H1 (cell line): ENCODE data around the gene ELL2. TPM values are rescaled to one million over a fixed set of nuclear protein-coding genes. Genes with fewer than 3 reads are reported as not detected.

ENCODE experiments used
- CTCF ChIA-PET: fragments of 300-600 bp; sonication (Branson Sonifier 250); formaldehyde crosslinking; loops from one replicate; lab custom pipeline; 2021; ENCODE audit not compliant: partially characterized antibody; lab: Charles Lee
- POLR2A ChIA-PET: fragments of 300-600 bp; sonication (Branson Sonifier 250); formaldehyde crosslinking; loops from one replicate; lab custom pipeline; 2021; ENCODE audit warnings: inconsistent platforms; ENCODE audit not compliant: partially characterized antibody; lab: Charles Lee
- DNase-seq, 2 experiments: peaks; one replicate each; pipeline versions ENCODE4 v3.0.0 to v3.0.0-alpha.2; 2010 to 2022; ENCODE audit warnings: low spot score in 2 of 2, low read depth in 1 of 2, mixed read lengths in 1 of 2
- FAIRE-seq: peaks from 2 replicates; lab custom pipeline; 2011; peaks lifted over from hg19 to GRCh38; lab: Jason Lieb, UNC
- H2AFZ ChIP-seq: 2 replicates; pipeline ENCODE4 v1.8.1; 2012; ENCODE audit warnings: low read length, inconsistent platforms
- H2AK5ac ChIP-seq: 2 replicates; pipeline ENCODE4 v1.6.1; 2013; ENCODE audit warnings: low read depth, low read length
- H2BK120ac ChIP-seq: replicated peaks from 2 replicates; pipeline ENCODE3; 2013; ENCODE audit warnings: low read depth, low read length, inconsistent platforms
- H2BK12ac ChIP-seq: 2 replicates; pipeline ENCODE4 v1.6.1; 2013; ENCODE audit warnings: low read depth, low read length
- H2BK15ac ChIP-seq: 2 replicates; pipeline ENCODE4 v1.6.1; 2013; ENCODE audit warnings: low read length
- H2BK20ac ChIP-seq: 2 replicates; pipeline ENCODE4 v1.6.1; 2013; ENCODE audit warnings: low read length
- H2BK5ac ChIP-seq: 2 replicates; pipeline ENCODE4 v1.6.1; 2013; ENCODE audit warnings: low read depth, low read length
- H3K14ac ChIP-seq: 2 replicates; pipeline ENCODE4 v1.6.1; 2013; ENCODE audit warnings: inconsistent platforms; ENCODE audit not compliant: insufficient read length
- H3K18ac ChIP-seq: 2 replicates; pipeline ENCODE4 v1.6.1; 2013; ENCODE audit warnings: low read length; ENCODE audit errors: extremely low read depth
- H3K23ac ChIP-seq: 2 replicates; pipeline ENCODE4 v1.6.1; 2013; ENCODE audit warnings: inconsistent platforms; ENCODE audit not compliant: insufficient read length
- H3K23me2 ChIP-seq: 2 replicates; pipeline ENCODE4 v1.6.1; 2013; ENCODE audit warnings: low read depth, low read length
- H3K27ac ChIP-seq: 2 replicates; pipeline ENCODE4 v1.6.1; 2011; ENCODE audit warnings: low read depth, low read length, inconsistent platforms
- H3K27me3 ChIP-seq, 4 experiments: replicated peaks in 1 of 4; 1 replicate in 1 of 4; 2 replicates in 3 of 4; pipeline versions ENCODE4 v1.6.1 to v1.8.1; 2011 to 2013; ENCODE audit warnings: low read length in 3 of 4, mild to moderate bottlenecking in 3 of 4, inconsistent platforms in 2 of 4, mixed read lengths in 2 of 4, moderate library complexity in 1 of 4; ENCODE audit not compliant: control insufficient read depth in 3 of 4, insufficient read depth in 3 of 4; ENCODE audit errors: extremely low read depth in 1 of 4
- H3K36me3 ChIP-seq, 4 experiments: 2 replicates each; pipeline versions ENCODE4 v1.6.1 to v1.8.1; 2011 to 2013; ENCODE audit warnings: mild to moderate bottlenecking in 4 of 4, low read length in 3 of 4, moderate library complexity in 2 of 4, control low read depth in 1 of 4, inconsistent platforms in 1 of 4; ENCODE audit not compliant: insufficient read depth in 4 of 4, control insufficient read depth in 2 of 4
- H3K4ac ChIP-seq: replicated peaks from 2 replicates; pipeline ENCODE3; 2013; ENCODE audit warnings: low read length, low read depth, mixed read lengths, inconsistent platforms; ENCODE audit not compliant: insufficient read length
- H3K4me1 ChIP-seq, 4 experiments: replicated peaks in 1 of 4; 1 replicate in 1 of 4; 2 replicates in 3 of 4; pipeline versions ENCODE4 v1.6.1 to v1.8.1; 2011 to 2013; ENCODE audit warnings: low read length in 3 of 4, inconsistent platforms in 2 of 4, mixed read lengths in 1 of 4; ENCODE audit not compliant: insufficient read depth in 4 of 4, control insufficient read depth in 3 of 4
- H3K4me2 ChIP-seq, 2 experiments: 2 replicates each; pipeline versions ENCODE4 v1.6.1 to v1.8.1; 2011 to 2013; ENCODE audit warnings: low read depth in 2 of 2, low read length in 2 of 2, control low read depth in 1 of 2, inconsistent platforms in 1 of 2, mild to moderate bottlenecking in 1 of 2; ENCODE audit not compliant: insufficient read depth in 1 of 2
- H3K4me3 ChIP-seq, 4 experiments: fragments of 200-600, 300-600 bp in 1 of 4; sonication (generic), shearing (Covaris generic), sonication (Bioruptor Twin) in 1 of 4; 2 replicates each; pipeline versions ENCODE4 v1.5.1 to v1.8.1; 2011 to 2016; ENCODE audit warnings: low read length in 4 of 4, low read depth in 3 of 4, control low read depth in 2 of 4, inconsistent platforms in 2 of 4, mild to moderate bottlenecking in 2 of 4, mixed read lengths in 1 of 4, moderate library complexity in 1 of 4; ENCODE audit not compliant: insufficient read depth in 2 of 4; ENCODE audit errors: extremely low read depth in 1 of 4
- H3K56ac ChIP-seq: replicated peaks from 2 replicates; pipeline ENCODE3; 2013; ENCODE audit warnings: low read depth, mild to moderate bottlenecking, mixed read lengths, low read length, inconsistent platforms; ENCODE audit not compliant: insufficient read length
- H3K79me1 ChIP-seq: 2 replicates; pipeline ENCODE4 v1.6.1; 2013; ENCODE audit warnings: low read depth, low read length, control low read depth
- H3K79me2 ChIP-seq, 2 experiments: 2 replicates each; pipeline versions ENCODE4 v1.6.1 to v1.8.1; 2012 to 2013; ENCODE audit warnings: low read length in 2 of 2, mild to moderate bottlenecking in 2 of 2, inconsistent platforms in 1 of 2; ENCODE audit not compliant: insufficient read depth in 2 of 2, control insufficient read depth in 1 of 2
- H3K9ac ChIP-seq, 4 experiments: replicated peaks in 1 of 4; 1 replicate in 1 of 4; 2 replicates in 3 of 4; pipeline versions ENCODE4 v1.6.1 to v1.8.1; 2011 to 2013; ENCODE audit warnings: low read depth in 3 of 4, low read length in 3 of 4, control low read depth in 2 of 4, mild to moderate bottlenecking in 2 of 4, moderate library complexity in 2 of 4, inconsistent platforms in 1 of 4; ENCODE audit errors: extremely low read depth in 1 of 4
- H3K9me3 ChIP-seq, 2 experiments: 2 replicates each; pipeline versions ENCODE4 v1.6.1 to v1.8.1; 2012 to 2013; ENCODE audit warnings: mild to moderate bottlenecking in 2 of 2, moderate library complexity in 2 of 2, control low read depth in 1 of 2, inconsistent platforms in 1 of 2, low read depth in 1 of 2, low read length in 1 of 2, mixed read lengths in 1 of 2; ENCODE audit not compliant: insufficient read depth in 2 of 2
- H4K20me1 ChIP-seq, 2 experiments: replicated peaks in 1 of 2; 2 replicates each; pipeline versions ENCODE3 to v1.8.1; 2011 to 2013; ENCODE audit warnings: inconsistent platforms in 2 of 2, low read length in 2 of 2, mild to moderate bottlenecking in 1 of 2; ENCODE audit not compliant: insufficient read depth in 2 of 2, control insufficient read depth in 1 of 2
- H4K5ac ChIP-seq: 2 replicates; pipeline ENCODE4 v1.6.1; 2013; ENCODE audit warnings: low read length, low read depth, mixed read lengths, inconsistent platforms; ENCODE audit not compliant: insufficient read length
- H4K8ac ChIP-seq: 2 replicates; pipeline ENCODE4 v1.8.0; 2013; ENCODE audit warnings: mild to moderate bottlenecking, moderate library complexity, low read length, inconsistent platforms; ENCODE audit not compliant: insufficient read depth; ENCODE audit errors: extremely low read depth
- H4K91ac ChIP-seq: replicated peaks from 2 replicates; pipeline ENCODE3; 2013; ENCODE audit warnings: low read length, mixed read lengths, inconsistent platforms; ENCODE audit not compliant: insufficient read length
- EP300 ChIP-seq, 2 experiments: IDR thresholded peaks; 1 replicate in 1 of 2; 2 replicates in 1 of 2; pipeline ENCODE4 v1.6.1; 2011 to 2012; ENCODE audit warnings: low read depth in 2 of 2, low read length in 2 of 2, mild to moderate bottlenecking in 2 of 2, borderline replicate concordance in 1 of 2, inconsistent platforms in 1 of 2, moderate library complexity in 1 of 2
- RBBP5 ChIP-seq: IDR thresholded peaks from 2 replicates; pipeline ENCODE4 v1.7.1; 2012; ENCODE audit warnings: low read depth, mild to moderate bottlenecking, inconsistent platforms, low read length, moderate library complexity, borderline replicate concordance
- SP4 ChIP-seq: IDR thresholded peaks from 2 replicates; pipeline ENCODE4 v1.6.1; 2012; ENCODE audit warnings: low read length, inconsistent platforms
- SRF ChIP-seq: IDR thresholded peaks from 2 replicates; pipeline ENCODE4 v1.6.1; 2011; ENCODE audit warnings: mild to moderate bottlenecking, low read depth, low read length, moderate library complexity
- TAF1 ChIP-seq: IDR thresholded peaks from 2 replicates; pipeline ENCODE4 v1.6.1; 2011; ENCODE audit warnings: mild to moderate bottlenecking, low read depth, low read length
- TAF7 ChIP-seq: optimal IDR thresholded peaks from 2 replicates; pipeline ENCODE3; 2011; ENCODE audit warnings: low read depth, mild to moderate bottlenecking, inconsistent platforms, low read length, moderate library complexity, borderline replicate concordance
- WGBS, 2 experiments: shearing (Covaris generic) in 1 of 2; methylation state at CpG; one replicate each; pipeline versions ENCODE4 v1.1.6 to v1.1.7; 2013 to 2015; ENCODE audit warnings: low lambda C conversion rate in 2 of 2, mixed read lengths in 2 of 2, inconsistent platforms in 1 of 2, low coverage in 1 of 2, missing lambda C conversion rate in 1 of 2; ENCODE audit not compliant: insufficient replicate concordance in 2 of 2, insufficient coverage in 1 of 2, insufficient read length in 1 of 2; ENCODE audit errors: extremely low coverage in 1 of 2, missing lambda C conversion rate in 1 of 2; 5-methylcytosine and 5-hydroxymethylcytosine counted together
- long read RNA-seq, 2 experiments: library from RNA in 1 of 2; library from capped mRNA in 1 of 2; stranded (forward); transcript quantifications; one replicate each; pipeline ENCODE4 v2.0.0, GENCODE V29; 2021; ENCODE audit warnings: inconsistent platforms in 1 of 2
- polyA minus RNA-seq, 3 experiments: library from RNA; depleted of rRNA, polyadenylated mRNA; stranded (reverse); fragments of >200 nt; gene quantifications; 1 replicate in 2 of 3; 2 replicates in 1 of 3; pipeline ENCODE4 v1.2.3, GENCODE V29; 2011
- polyA plus RNA-seq, 7 experiments: library from polyadenylated mRNA; depleted of rRNA in 3 of 7; stranded (reverse) in 5 of 7; unstranded in 2 of 7; fragments of >200 nt in 5 of 7; fragments of 200-250 nt in 2 of 7; gene quantifications; 1 replicate in 5 of 7; 2 replicates in 1 of 7; 4 replicates in 1 of 7; pipeline versions ENCODE4 v1.2.1 to v1.2.3, GENCODE V29; 2011 to 2013; ENCODE audit warnings: missing spikeins in 2 of 7, mixed read lengths in 2 of 7
- total RNA-seq: library from RNA; stranded (reverse); fragmentation: NEBNext Ultra II Directional; extraction: Animal tissue kit (Norgen Biotek cat#: 25700); gene quantifications from 2 replicates; pipeline ENCODE4 v1.2.1, GENCODE V29; 2021

Gene ELL2
- total RNA-seq (21.7 and 29.4 TPM in 2 replicates), polyA plus RNA-seq (2011; rRNA removed) (4.0 and 6.3 TPM in 2 replicates), polyA minus RNA-seq (2011; rRNA and poly(A)+ RNA removed) (23.0 and 24.2 TPM in 2 replicates)
- 7.1 TPM for polyA plus RNA-seq (2011; cell fraction: cytosol; rRNA removed)
- polyA plus RNA-seq (2011; cell fraction: nucleus; rRNA removed), result 13.8 TPM
- polyA plus RNA-seq (2012, experiment 1 of 2), result 7.5 to 11.3 TPM (median 7.8 TPM) in 4 replicates
- polyA plus RNA-seq (2012, experiment 2 of 2), result 1.0 TPM
- 16.5 TPM for polyA plus RNA-seq (2013, experiment 1 of 2)
- polyA plus RNA-seq (2013, experiment 2 of 2), result 14.7 TPM
- polyA minus RNA-seq (2011; cell fraction: cytosol; rRNA and poly(A)+ RNA removed), result 12.3 TPM
- 79.7 TPM for polyA minus RNA-seq (2011; cell fraction: nucleus; rRNA and poly(A)+ RNA removed)
- long read RNA-seq, experiment 1, full-length matches to known transcripts, result 1 of 22 reads
- long read RNA-seq, experiment 1, partial matches to known transcripts, result 8 of 22 reads
- long read RNA-seq, experiment 1, other reads (novel, unspliced or antisense), result 13 of 22 reads
- long read RNA-seq, experiment 2, partial matches to known transcripts, result 4 of 5 reads
- long read RNA-seq, experiment 2, other reads (novel, unspliced or antisense), result 1 of 5 reads

- Histone ChIP-seq H4K8ac (peak within 1 kb of the TSS; percentile 90), H2BK120ac (no peak within 1 kb of the TSS), H3K27ac (peak within 1 kb of the TSS; percentile 87; the same call in 1 of the 2 replicates), H3K27me3 (peaks cover 0 to 12% (median 9%) of the 10 kb centered on the region in 4 experiments; a peak in 5 of 7 replicates), H3K36me3 (no peaks in the 10 kb centered on the region), H3K18ac (peak within 1 kb of the TSS; percentile 93), H3K56ac (no peak within 1 kb of the TSS), H3K9ac (peak within 1 kb of the TSS; percentile 72 to 86 (median 77)), H2AK5ac (peak within 1 kb of the TSS; percentile 55; the same call in 1 of the 2 replicates), H4K5ac (peak within 1 kb of the TSS; percentile 55), H3K23me2 (peaks cover 17% of the 10 kb centered on the region), H3K4ac (peak within 1 kb of the TSS; percentile 42), H2BK12ac (peak within 1 kb of the TSS; percentile 96), H3K4me2 (peak within 1 kb of the TSS; percentile 94), H4K20me1 (peaks cover 13 to 14% of the 10 kb centered on the region in 2 experiments), H2BK20ac (no peak within 1 kb of the TSS), H2BK15ac (0 out of 2 replicates have a peak within 1 kb of the TSS, but pooled peaks have one; percentile 35), H3K79me1 (peaks cover 3% of the 10 kb centered on the region; the same call in 1 of the 2 replicates), H2AFZ (peak within 1 kb of the TSS; percentile 75), H3K4me3 (peak within 1 kb of the TSS; percentile 62 to 91 (median 82)), H3K4me1 (peaks cover 13 to 27% (median 18%) of the 10 kb centered on the region in 4 experiments; a peak in 6 of 7 replicates), H3K14ac (no peak within 1 kb of the TSS), H3K79me2 (peaks cover 5 to 36% of the 10 kb centered on the region in 2 experiments; a peak in 3 of 4 replicates), H2BK5ac (peak within 1 kb of the TSS; percentile 90), H4K91ac (peak within 1 kb of the TSS; percentile 44), H3K9me3 (no peaks in the 10 kb centered on the region), H3K23ac (no peak within 1 kb of the TSS)
- WGBS, 2 experiments, result 4% methylated on average over 27 of the region's 63 CpGs; no CpG with 5 or more reads in 1 of the 2 experiments
- ChIA-PET POLR2A (interaction anchor here (0.7 to 3.1 kb wide), 18 partner anchors 11 to 313 kb away, joined by 3 to 9 read pairs (median 3); partner anchors contain the start of gene GLRX), CTCF (interaction anchor here (0.6 to 5.9 kb wide), 11 partner anchors 18 to 631 kb away, joined by 3 to 38 read pairs (median 3); no protein-coding TSS in a partner anchor)
- peak; percentile 93 to 97 for DNase-seq
- FAIRE-seq, result no peak
- TF ChIP-seq RBBP5 (0 out of 2 replicates have a peak, but pooled peaks have one; percentile 19), EP300 (IDR thresholded peaks at IDR 0.05; ENCODE audit: borderline replicate concordance in 1 of 2, low read depth in 2 of 2, low read length in 2 of 2) (no peak), SP4 (peak; percentile 45; the same call in 1 of the 2 replicates), TAF1 (peak; percentile 48; the same call in 1 of the 2 replicates), SRF (peak; percentile 88), TAF7 (peak; percentile 70)
These were observed at the start of gene ELL2 for GRCh38 chr5:95961617-95962474. Gene ELL2 (minus strand): TSS chr5:95961851. CDS start chr5:95961721, 130 bp downstream.
